Esophagus (tissue), 2 donors: ENCODE data around the gene SLIT3. TPM values are rescaled to one million over a fixed set of nuclear protein-coding genes. Genes with fewer than 3 reads are reported as not detected.

ENCODE experiments used
- H3K27ac ChIP-seq, 2 donors: one replicate each; pipeline ENCODE4 v1.5.1; 2013; ENCODE audit warnings: low read depth in 2 of 2, mild to moderate bottlenecking in 2 of 2, inconsistent platforms in 1 of 2, low read length in 1 of 2, moderate library complexity in 1 of 2
- H3K27me3 ChIP-seq, 2 donors: one replicate each; pipeline ENCODE4 v1.6.1; 2013; ENCODE audit warnings: low read length in 2 of 2, control low read depth in 1 of 2, mild to moderate bottlenecking in 1 of 2; ENCODE audit not compliant: insufficient read depth in 2 of 2, control insufficient read depth in 1 of 2
- H3K36me3 ChIP-seq, 2 donors: one replicate each; pipeline ENCODE4 v1.6.1; 2013; ENCODE audit warnings: low read length in 1 of 2; ENCODE audit not compliant: control insufficient read depth in 2 of 2, insufficient read depth in 2 of 2
- H3K4me1 ChIP-seq, 2 donors: one replicate each; pipeline ENCODE4 v1.6.1; 2013; ENCODE audit warnings: low read length in 1 of 2; ENCODE audit not compliant: control insufficient read depth in 2 of 2, insufficient read depth in 2 of 2
- H3K4me3 ChIP-seq, 2 donors: one replicate each; pipeline ENCODE4 v1.5.1; 2013; ENCODE audit warnings: low read length in 2 of 2, mild to moderate bottlenecking in 2 of 2, low read depth in 1 of 2, moderate library complexity in 1 of 2
- H3K9me3 ChIP-seq, 2 donors: one replicate each; pipeline ENCODE4 v1.6.1; 2013; ENCODE audit warnings: mild to moderate bottlenecking in 2 of 2, low read depth in 1 of 2, low read length in 1 of 2, moderate library complexity in 1 of 2; ENCODE audit not compliant: control insufficient read depth in 2 of 2, insufficient read depth in 1 of 2
- WGBS, 2 donors: extraction: QIAGEN DNeasy Blood & Tissue Kit; methylation state at CpG; one replicate each; pipeline ENCODE4 v1.1.7; 2013; 5-methylcytosine and 5-hydroxymethylcytosine counted together
- polyA plus RNA-seq, 2 donors: library from polyadenylated mRNA; stranded (reverse); fragments of 200-250 nt; gene quantifications; one replicate each; pipeline ENCODE4 v1.2.3, GENCODE V29; 2013
- donor health status: healthy with polysubstance abuse.
- donor health status: Bipolar disorder and iron deficiency.

SLIT3 gene
- polyA plus RNA-seq, 2 donors, result 0.53 to 2.0 TPM

- Histone ChIP-seq H3K4me1 (peaks cover 0 to 3% of the 10 kb centered on the region in 2 donors), H3K36me3 (no peaks in the 10 kb centered on the region), H3K4me3 (peak overlapping the region in 1 of 2 donors; percentile 58), H3K27me3 (no peaks in the 10 kb centered on the region), H3K27ac (no peak overlapping the region), H3K9me3 (no peaks in the 10 kb centered on the region)
- 17 to 21% methylated on average over 18 of the region's 18 CpGs for WGBS, 2 donors
These were observed 521 bp upstream of the SLIT3 start for GRCh38 chr5:169301386-169301934.

- no peaks in the 10 kb centered on the region for H3K27me3 ChIP-seq
- H3K36me3 ChIP-seq, result no peaks in the 10 kb centered on the region
- peak overlapping the region; percentile 47 to 58 for H3K27ac ChIP-seq
- WGBS, 2 donors, result 7 to 9% methylated on average over 35 of the region's 35 CpGs
- H3K4me1 ChIP-seq, result peaks cover 0 to 3% of the 10 kb centered on the region in 2 donors
- no peaks in the 10 kb centered on the region for H3K9me3 ChIP-seq
- peak overlapping the region; percentile 48 to 58 for H3K4me3 ChIP-seq
These were observed 1.1 kb downstream of the SLIT3 start for GRCh38 chr5:169299663-169300467.

- Histone ChIP-seq H3K36me3 (no peaks in the 10 kb centered on the region), H3K9me3 (no peaks in the 10 kb centered on the region), H3K27ac (peak overlapping the region in 1 of 2 donors; percentile 47), H3K4me3 (peak overlapping the region in 1 of 2 donors; percentile 58), H3K27me3 (no peaks in the 10 kb centered on the region), H3K4me1 (peaks cover 0 to 3% of the 10 kb centered on the region in 2 donors)
- 28 to 38% methylated on average over 7 of the region's 7 CpGs for WGBS, 2 donors
These were observed 1.7 kb downstream of the SLIT3 start for GRCh38 chr5:169299191-169299662.

- H3K9me3 ChIP-seq, result no peaks in the 10 kb centered on the region
- no peaks in the 10 kb centered on the region for H3K27me3 ChIP-seq
- H3K27ac ChIP-seq, result no peak overlapping the region
- H3K4me1 ChIP-seq, result peaks cover 0 to 3% of the 10 kb centered on the region in 2 donors
- no peaks in the 10 kb centered on the region for H3K36me3 ChIP-seq
- no peak overlapping the region for H3K4me3 ChIP-seq
- WGBS, 2 donors, result 75 to 85% methylated on average over 6 of the region's 6 CpGs
These were observed 2.7 kb downstream of the SLIT3 start for GRCh38 chr5:169298193-169298592.

GRCh38 chr5:169296419-169297143 is 4.4 kb downstream of the SLIT3 start:
- 50 to 56% methylated on average over 14 of the region's 14 CpGs for WGBS, 2 donors

GRCh38 chr5:169295306-169295705 is 5.6 kb downstream of the SLIT3 start:
- Histone ChIP-seq H3K36me3 (no peaks in the 10 kb centered on the region), H3K27ac (no peak overlapping the region), H3K27me3 (no peaks in the 10 kb centered on the region), H3K4me3 (no peak overlapping the region), H3K4me1 (no peaks in the 10 kb centered on the region), H3K9me3 (no peaks in the 10 kb centered on the region)
- WGBS, 2 donors, result 85 to 86% methylated on average over 8 of the region's 8 CpGs

More at GRCh38 chr5:169296419-169297143, 4.4 kb downstream of the SLIT3 start:
- peaks cover 0 to 2% of the 10 kb centered on the region in 2 donors for H3K4me1 ChIP-seq
- H3K9me3 ChIP-seq, result no peaks in the 10 kb centered on the region
- no peak overlapping the region for H3K4me3 ChIP-seq
- peak overlapping the region; percentile 32 to 59 for H3K27ac ChIP-seq
- no peaks in the 10 kb centered on the region for H3K27me3 ChIP-seq
- H3K36me3 ChIP-seq, result no peaks in the 10 kb centered on the region

- Histone ChIP-seq H3K27me3 (no peaks in the 10 kb centered on the region), H3K4me1 (peaks cover 0 to 6% of the 10 kb centered on the region in 2 donors)
- 88 to 90% methylated on average over 6 of the region's 6 CpGs for WGBS, 2 donors
These were observed 6.3 kb downstream of the SLIT3 start for GRCh38 chr5:169294621-169295020.

GRCh38 chr5:169291877-169292276 is 9.1 kb downstream of the SLIT3 start:
- H3K27me3 ChIP-seq, result no peaks in the 10 kb centered on the region
- WGBS, 2 donors, result 82 to 83% methylated on average over 4 of the region's 4 CpGs
- H3K4me3 ChIP-seq, result no peak overlapping the region
- H3K27ac ChIP-seq, result no peak overlapping the region
- H3K36me3 ChIP-seq, result no peaks in the 10 kb centered on the region
- H3K9me3 ChIP-seq, result no peaks in the 10 kb centered on the region
- H3K4me1 ChIP-seq, result peaks cover 0 to 6% of the 10 kb centered on the region in 2 donors

More at GRCh38 chr5:169294621-169295020, 6.3 kb downstream of the SLIT3 start:
- no peak overlapping the region for H3K4me3 ChIP-seq
- no peaks in the 10 kb centered on the region for H3K36me3 ChIP-seq
- H3K9me3 ChIP-seq, result no peaks in the 10 kb centered on the region
- no peak overlapping the region for H3K27ac ChIP-seq

- peaks cover 0 to 6% of the 10 kb centered on the region in 2 donors for H3K4me1 ChIP-seq
- H3K4me3 ChIP-seq, result no peak overlapping the region
- 54 to 65% methylated on average over 6 of the region's 6 CpGs for WGBS, 2 donors
These were observed 10.0 kb downstream of the SLIT3 start for GRCh38 chr5:169290895-169291294.

More at GRCh38 chr5:169290895-169291294, 10.0 kb downstream of the SLIT3 start:
- Histone ChIP-seq H3K27ac (no peak overlapping the region), H3K9me3 (peaks cover 0 to 4% of the 10 kb centered on the region in 2 donors), H3K27me3 (no peaks in the 10 kb centered on the region), H3K36me3 (no peaks in the 10 kb centered on the region)
